Measurements from ENCODE around the gene CDADC1.
A peak's percentile ranks its signal among the peaks of the same experiment; 100 is the strongest.
"Not testable (repeated sequence)": the region's sequence is repeated elsewhere in the genome, so short reads cannot be mapped to it uniquely, and the experiment has no call there.

CDADC1 gene

DNA sequence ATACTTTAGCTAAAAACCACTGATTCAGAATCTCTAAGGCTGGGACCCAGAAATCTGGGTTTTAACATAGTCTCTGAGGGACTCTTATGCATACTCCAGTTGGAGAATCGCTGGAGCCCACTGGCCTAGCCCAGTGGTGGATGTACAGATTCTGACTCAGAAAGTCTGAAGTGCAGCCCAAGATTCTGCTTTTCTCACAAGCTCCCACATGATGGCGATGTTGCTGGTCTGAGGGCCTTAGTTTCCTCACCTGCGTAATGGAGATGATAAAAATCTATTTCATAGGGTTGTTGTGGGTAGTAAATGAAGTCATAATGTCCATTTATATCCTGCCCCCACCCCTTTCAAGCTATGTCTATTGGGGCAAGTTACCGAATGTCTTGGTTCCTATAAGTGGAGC is 7.7 kb upstream of the CDADC1 start:
- peak; percentile 42 for DNase-seq

- DNase-seq = no peak
These were observed 6.4 kb upstream of the CDADC1 start for GRCh38 chr13:49241296-49241695.

DNA sequence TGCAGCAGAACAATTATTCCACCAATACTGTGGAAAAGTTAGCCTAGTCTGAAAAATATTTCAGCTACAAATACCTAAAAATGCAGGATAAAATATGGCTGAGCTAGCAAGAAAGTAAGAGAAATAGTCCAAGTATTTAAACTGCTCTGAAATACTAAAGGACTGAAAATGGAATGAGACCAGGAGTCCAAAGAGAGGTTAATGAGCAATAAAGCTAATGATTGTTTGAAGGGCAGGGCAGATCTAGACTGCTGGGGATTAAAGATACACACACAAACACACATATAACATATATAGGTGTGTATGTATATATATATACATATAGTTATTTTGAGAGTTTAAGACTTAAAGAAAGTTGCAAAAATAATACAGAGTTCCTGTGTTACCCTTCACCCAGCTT is 2.6 kb upstream of the CDADC1 start:
- no peak for DNase-seq

- DNase-seq = peak; percentile 3
These were observed 679 bp upstream of the CDADC1 start for GRCh38 chr13:49246850-49247642.

DNA sequence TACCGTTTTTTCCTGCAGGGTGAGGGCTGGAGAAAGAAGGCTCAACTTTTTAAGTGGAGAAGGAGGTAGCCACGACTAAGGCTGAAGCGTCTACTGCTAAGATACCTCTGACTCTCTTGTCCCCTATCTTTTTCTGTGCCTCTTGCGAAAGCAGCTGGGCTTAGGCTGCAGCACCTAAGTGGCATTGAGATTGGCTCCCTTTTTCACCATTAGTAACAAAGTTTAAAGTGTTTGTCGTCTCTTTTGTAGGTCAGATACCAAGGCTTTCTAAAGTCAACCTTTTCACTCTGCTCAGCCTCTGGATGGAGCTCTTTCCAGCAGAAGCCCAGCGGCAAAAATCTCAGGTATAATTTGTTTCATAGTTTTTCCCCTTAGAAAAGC is 887 bp downstream of the CDADC1 start:
- DNase-seq = no peak

DNA sequence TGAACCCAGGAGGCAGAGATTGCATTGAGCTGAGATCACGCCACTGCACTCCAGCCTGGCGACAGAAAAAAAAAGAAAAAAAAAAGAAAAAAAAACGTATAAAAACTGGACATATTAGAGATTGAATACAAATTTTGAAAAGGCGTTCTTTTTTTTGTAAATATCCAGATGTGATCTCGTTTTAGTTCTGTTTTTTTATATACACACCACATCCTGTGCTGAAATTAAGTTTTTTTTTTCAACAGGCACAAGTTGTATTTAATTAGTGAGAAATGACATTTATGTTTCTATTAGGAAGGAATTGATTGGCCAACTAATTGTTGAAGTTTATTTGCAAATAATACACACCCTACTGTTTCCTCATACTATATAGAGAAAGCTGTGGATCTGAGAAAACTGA is 3.6 kb downstream of the CDADC1 start:
- no peak for DNase-seq

DNA sequence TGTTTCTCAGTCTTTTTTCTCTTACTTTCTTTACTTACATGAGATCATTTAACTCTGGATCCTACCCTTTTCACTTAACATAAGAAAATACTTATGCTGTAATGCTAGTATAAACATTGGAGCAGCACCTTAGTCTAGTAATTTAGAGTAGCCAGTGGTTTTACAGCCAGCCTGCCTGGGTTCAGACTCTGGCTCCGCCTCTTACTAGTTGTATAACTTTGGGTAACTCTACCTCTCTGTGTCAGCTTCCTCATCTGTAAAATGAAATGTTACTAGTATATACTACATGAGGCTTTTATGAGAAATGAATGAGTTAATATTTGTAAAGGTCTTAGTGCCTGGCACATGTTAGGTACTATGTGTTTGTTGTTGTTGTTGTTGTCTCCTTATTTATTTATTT is 5.6 kb downstream of the CDADC1 start:
- DNase-seq = no peak

DNA sequence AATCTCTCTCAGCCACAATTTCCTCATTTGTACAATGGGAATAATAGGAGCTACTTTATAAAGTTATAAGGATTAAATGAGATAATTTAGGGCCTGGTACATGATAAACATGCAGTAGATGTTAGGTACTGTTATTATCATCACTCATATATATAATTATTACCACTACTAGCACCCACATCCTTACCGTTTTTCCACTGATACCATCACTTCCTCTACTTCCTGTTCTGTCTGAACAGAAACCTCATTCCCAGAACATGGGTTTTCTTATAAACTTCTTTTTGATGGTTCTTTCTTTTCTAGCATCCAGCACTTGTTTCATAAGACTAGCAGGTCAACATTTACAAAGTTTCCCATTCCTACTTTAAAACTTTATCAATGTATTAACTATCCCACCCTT is 6.3 kb downstream of the CDADC1 start:
- no peak for DNase-seq

- no peak for DNase-seq
These were observed 9.1 kb downstream of the CDADC1 start for GRCh38 chr13:49256841-49257240.

- DNase-seq = peak; percentile 66
These were observed 10.5 kb downstream of the CDADC1 start for GRCh38 chr13:49258089-49258796.

GRCh38 chr13:49259586-49259985 is 11.9 kb downstream of the CDADC1 start:
- no peak for DNase-seq

- no peak for DNase-seq
These were observed 14.9 kb downstream of the CDADC1 start for GRCh38 chr13:49262634-49263033.

- no peak for DNase-seq
These were observed 18.1 kb downstream of the CDADC1 start for GRCh38 chr13:49265822-49266221.

GRCh38 chr13:49271264-49271663 is 23.5 kb downstream of the CDADC1 start:
- no peak for DNase-seq

DNA sequence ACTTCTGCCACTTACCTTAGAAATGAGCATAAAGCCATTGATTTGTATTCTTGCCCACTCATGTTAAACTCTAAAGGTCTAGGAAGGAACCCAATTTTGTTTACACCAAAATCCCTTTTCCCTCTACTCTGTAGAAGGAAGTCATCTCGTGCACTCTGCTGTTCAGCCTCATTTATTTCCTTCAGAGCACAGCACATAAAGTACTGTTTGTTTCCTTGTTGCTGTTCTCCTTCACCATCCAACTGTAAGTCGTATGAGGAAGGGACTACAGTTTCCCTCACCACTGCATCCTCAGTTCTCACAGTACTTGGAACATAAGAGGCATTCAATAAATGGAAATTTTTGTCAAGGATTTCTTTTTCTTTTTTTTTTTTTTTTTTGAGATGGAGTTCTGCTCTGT is 24.6 kb downstream of the CDADC1 start:
- DNase-seq = no peak

DNA sequence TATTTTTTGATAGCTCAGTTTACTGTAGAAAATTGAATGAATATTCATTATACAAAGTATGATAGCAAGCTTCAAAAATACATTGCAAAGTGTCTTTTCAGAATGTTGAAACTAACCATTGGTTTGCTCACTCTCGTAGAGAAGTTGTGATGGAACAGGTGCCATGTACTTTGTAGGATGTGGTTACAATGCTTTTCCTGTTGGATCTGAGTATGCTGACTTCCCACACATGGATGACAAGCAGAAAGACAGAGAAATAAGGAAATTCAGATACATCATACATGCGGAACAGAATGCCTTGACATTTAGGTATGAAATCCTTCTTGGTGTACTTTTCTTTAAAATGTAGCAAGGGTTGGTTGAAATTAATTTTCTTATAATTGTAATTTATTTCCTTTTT is 30.5 kb downstream of the CDADC1 start:
- no peak for DNase-seq

GRCh38 chr13:49279112-49279511 is 31.4 kb downstream of the CDADC1 start:
- DNase-seq = no peak

GRCh38 chr13:49279885-49280284 is 32.2 kb downstream of the CDADC1 start:
- no peak for DNase-seq

DNA sequence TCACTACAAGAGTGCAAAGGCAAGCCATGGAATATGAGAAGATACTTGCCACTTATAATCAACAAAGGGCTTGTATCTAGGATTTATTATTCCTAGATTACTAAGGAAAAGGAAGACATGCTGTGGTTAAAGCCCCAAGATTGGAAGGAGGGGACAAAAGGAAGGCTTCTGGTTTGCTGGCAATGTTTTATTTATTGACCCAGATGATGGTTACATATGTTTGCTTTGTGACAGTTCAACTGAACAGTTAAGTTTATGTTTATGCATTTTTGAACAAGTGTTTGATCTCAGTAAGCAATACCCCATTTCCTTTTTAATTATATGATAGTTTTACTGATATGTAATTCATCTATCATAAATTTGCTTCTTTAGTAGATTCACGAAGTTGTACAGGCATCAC is 40.3 kb downstream of the CDADC1 start:
- no peak for DNase-seq

DNA sequence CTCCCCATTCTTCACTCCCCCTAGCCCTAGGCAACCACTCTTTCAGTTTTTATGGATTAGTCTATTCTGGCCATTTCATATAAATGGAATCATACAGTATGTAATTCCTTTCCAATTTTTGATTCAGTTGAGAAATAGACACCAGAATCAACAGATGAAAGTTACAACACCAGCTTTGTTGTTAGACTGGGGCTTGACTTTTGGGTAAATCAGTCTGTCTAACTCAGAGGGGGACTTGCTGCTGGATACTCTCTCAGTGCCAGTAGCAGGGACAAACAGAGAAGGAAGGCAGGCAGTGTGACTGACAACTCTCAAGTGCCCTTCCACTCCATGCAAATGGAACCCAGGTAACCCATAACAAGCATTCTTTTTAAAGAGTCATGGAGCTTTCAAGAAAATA is 40.7 kb downstream of the CDADC1 start:
- DNase-seq = no peak

- no peak for DNase-seq
These were observed 45.2 kb downstream of the CDADC1 start for GRCh38 chr13:49292742-49293486.

DNA sequence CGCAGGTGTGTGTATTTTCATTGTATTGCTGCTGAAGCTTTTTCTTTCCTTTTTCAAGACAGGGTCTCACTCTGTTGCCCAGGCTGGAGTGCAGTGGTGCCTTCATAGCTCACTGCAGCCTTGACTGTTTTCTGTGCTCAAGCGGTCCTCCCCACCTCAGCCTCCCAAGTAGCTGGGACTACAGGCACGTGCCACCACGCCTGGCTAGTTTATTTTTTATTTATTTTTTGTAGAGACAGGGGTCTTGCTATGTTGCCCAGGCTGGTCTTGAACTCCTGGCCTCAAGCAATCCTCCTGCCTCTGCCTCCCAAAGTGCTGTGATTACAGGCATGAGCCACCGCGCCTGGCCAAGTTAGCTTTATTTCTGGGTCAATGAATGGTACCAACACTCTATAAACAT is 47.0 kb downstream of the CDADC1 start:
- DNase-seq = not testable (repeated sequence)

GRCh38 chr13:49295244-49295643 is 47.5 kb downstream of the CDADC1 start:
- DNase-seq = no peak

DNA sequence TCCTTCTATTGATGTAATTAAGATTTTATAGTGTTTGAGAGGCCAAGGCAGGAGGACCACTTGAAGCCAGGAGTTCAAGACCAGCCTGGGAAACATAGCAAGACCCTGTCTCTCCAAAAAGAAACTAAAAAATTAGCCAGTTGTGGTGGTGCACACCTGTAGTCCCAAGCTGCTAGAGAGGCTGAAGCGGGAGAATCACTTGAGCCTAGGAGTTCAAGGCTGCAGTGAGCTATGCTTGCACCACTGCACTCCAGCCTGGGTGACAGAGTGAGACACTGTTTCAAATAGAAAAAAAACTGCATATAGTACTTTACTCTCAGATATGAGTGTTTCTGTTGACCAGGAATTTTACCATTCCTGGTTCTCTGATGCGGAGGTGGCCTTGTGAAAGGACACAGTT is 48.9 kb downstream of the CDADC1 start:
- no peak for DNase-seq

Data from inflammatory macrophage treated with lipopolysaccharide for 4 hours (primary cell).